Activated CD8-positive, alpha-beta T cell treated with anti-CD3 and anti-CD28 coated beads, Interleukin-2, amount 10 ng/mL, durations not matched to agents 7 days and 5 days (primary cell): Measurements from ENCODE around the gene GNB2. TPM values are rescaled to one million over a fixed set of nuclear protein-coding genes. Genes with fewer than 3 reads are reported as not detected.
"Not testable (repeated sequence)": the region's sequence is repeated elsewhere in the genome, so short reads cannot be mapped to it uniquely, and the experiment has no call there.

Experiments
- ATAC-seq: fragments of 150-1000 bp; cut with Tn5 transposase; one replicate; pipeline ENCODE4 v1.10.0; 2021; ENCODE audit warnings: moderate library complexity
- CTCF ChIA-PET: fragments of 350-600 bp; sonication (Branson Sonifier 250); formaldehyde crosslinking; loops from one replicate; lab custom pipeline; 2021; ENCODE audit warnings: antibody characterized with exemption; lab: Charles Lee
- POLR2A ChIA-PET: fragments of 350-600 bp; sonication (Branson Sonifier 250); formaldehyde crosslinking; loops from one replicate; lab custom pipeline; 2021; ENCODE audit warnings: antibody characterized with exemption; lab: Charles Lee
- DNase-seq: peaks from one replicate; pipeline ENCODE4 v3.0.0-alpha.2; 2020
- H3K27ac Mint-ChIP-seq: one replicate; pipeline ENCODE4 v1.8.0; 2021; ENCODE audit warnings: mild to moderate bottlenecking, mixed read lengths
- H3K27me3 Mint-ChIP-seq: one replicate; pipeline ENCODE4 v1.8.0; 2021; ENCODE audit warnings: low read depth, mixed read lengths
- H3K36me3 Mint-ChIP-seq: one replicate; pipeline ENCODE4 v1.8.0; 2021; ENCODE audit warnings: low read depth, mixed read lengths
- H3K4me1 Mint-ChIP-seq: one replicate; pipeline ENCODE4 v1.8.0; 2021; ENCODE audit warnings: low read depth, mixed read lengths
- H3K4me3 Mint-ChIP-seq: one replicate; pipeline ENCODE4 v1.8.0; 2021; ENCODE audit warnings: mild to moderate bottlenecking, mixed read lengths
- H3K9me3 Mint-ChIP-seq: one replicate; pipeline ENCODE4 v1.8.0; 2022; ENCODE audit warnings: mixed read lengths; ENCODE audit not compliant: insufficient read depth
- total RNA-seq, 2 experiments: library from RNA; stranded (reverse); gene quantifications; one replicate each; pipeline ENCODE4 v1.2.3, GENCODE V29; 2021

The GNB2 gene
- total RNA-seq, 2 experiments from 2014 or later, result 274 to 286 TPM

DNA sequence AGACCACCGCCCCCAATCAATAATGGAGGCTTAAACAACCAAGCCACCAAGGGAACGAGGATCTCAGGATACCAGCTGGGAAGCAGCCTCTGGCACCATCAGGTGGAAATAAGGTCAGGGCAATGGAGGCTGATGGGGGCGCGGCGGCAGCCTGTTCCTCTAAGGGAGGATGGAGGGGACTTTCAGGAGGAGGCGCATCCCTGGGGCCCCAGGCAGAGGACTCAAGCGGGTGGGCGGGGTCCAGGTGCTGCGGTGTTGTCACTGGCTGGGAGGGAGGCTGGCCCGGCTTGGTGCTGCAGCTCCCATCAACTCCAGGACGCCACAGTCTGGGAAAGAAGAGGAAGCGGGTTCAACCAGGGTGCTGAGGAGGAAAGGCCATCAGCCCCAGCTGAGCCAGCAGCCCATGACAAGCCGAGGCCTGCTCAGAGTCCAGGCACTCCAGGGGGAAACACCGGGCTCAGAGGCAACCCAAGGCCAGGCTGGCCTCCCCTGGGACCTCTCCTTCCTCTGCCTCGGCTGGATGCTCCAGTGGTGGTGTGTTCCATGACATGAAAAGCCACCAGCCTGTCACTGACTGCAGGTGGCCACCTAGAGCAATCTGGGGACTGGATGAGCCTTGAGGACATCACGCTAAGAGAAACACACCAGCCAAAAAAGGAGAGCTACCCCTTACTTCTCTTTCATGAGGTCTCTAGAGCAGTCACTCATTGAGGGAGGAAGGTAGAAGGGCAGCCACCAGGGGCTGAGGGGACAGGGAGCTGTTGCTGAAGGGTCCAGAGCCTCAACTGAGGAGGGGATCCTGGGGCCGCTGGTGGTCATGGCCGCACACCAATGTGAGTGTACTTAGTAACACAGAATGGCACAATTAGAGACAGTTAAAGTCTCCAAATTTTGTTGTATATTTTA lies 15.9 kb downstream of the GNB2 start:
- no peak for ATAC-seq
- H3K4me3 Mint-ChIP-seq, result no peak overlapping the region
- peak overlapping the region; percentile 39 for H3K27ac Mint-ChIP-seq
- H3K36me3 Mint-ChIP-seq, result peaks cover 21% of the 10 kb centered on the region
- no peaks in the 10 kb centered on the region for H3K27me3 Mint-ChIP-seq
- no peak for DNase-seq
- peaks cover 28% of the 10 kb centered on the region for H3K4me1 Mint-ChIP-seq
- POLR2A ChIA-PET, result interaction anchor here (2.4 kb wide), 1 partner anchor 9 kb away, joined by 9 read pairs; no protein-coding TSS in a partner anchor
- CTCF ChIA-PET, result interaction anchor here (0.7 to 9.0 kb wide), 6 partner anchors 15 to 162 kb away, joined by 3 to 128 read pairs (median 12); partner anchors contain the start of genes POP7 and SLC12A9
- no peaks in the 10 kb centered on the region for H3K9me3 Mint-ChIP-seq

- no peaks in the 10 kb centered on the region for H3K9me3 Mint-ChIP-seq
- peak; percentile 78 for ATAC-seq
- H3K27ac Mint-ChIP-seq, result peak overlapping the region; percentile 65
- peak; percentile 88 for DNase-seq
- peaks cover 9% of the 10 kb centered on the region for H3K36me3 Mint-ChIP-seq
- H3K4me3 Mint-ChIP-seq, result peak overlapping the region; percentile 94
- peaks cover 9% of the 10 kb centered on the region for H3K27me3 Mint-ChIP-seq
- ChIA-PET CTCF (interaction anchor here (0.8 to 9.0 kb wide), 36 partner anchors 9 to 223 kb away, joined by 3 to 128 read pairs (median 6); partner anchors contain the start of genes FBXO24, GNB2, LRCH4 and MOSPD3), POLR2A (interaction anchor here (0.8 to 4.6 kb wide), 5 partner anchors 9 to 79 kb away, joined by 3 to 17 read pairs (median 5); partner anchors contain the start of genes MOSPD3 and POP7)
- peaks cover 37% of the 10 kb centered on the region for H3K4me1 Mint-ChIP-seq
These were observed 18.4 kb downstream of the GNB2 start for GRCh38 chr7:100691676-100692577.

DNA sequence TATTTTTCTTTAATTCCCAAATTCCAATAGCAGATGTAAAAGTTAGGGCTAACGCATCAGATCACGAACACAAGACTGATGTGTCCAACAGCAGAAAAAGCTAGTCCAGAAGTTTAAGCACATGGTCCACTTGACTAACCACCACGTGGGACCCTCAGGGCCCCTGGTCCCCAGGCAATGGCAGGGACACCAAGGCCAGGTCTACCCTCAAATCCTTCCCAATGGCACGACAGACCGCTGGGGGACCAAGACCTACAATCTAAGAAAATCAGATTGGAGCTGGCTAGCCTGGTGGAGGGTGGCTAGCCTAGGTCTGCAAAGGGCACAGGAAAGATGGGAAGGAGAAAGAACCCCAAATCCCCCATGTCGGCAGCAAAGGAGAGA lies 19.0 kb downstream of the GNB2 start:
- Mint-ChIP-seq H3K4me3 (peak overlapping the region; percentile 94), H3K27me3 (peaks cover 9% of the 10 kb centered on the region), H3K27ac (peak overlapping the region; percentile 87), H3K4me1 (peaks cover 37% of the 10 kb centered on the region), H3K9me3 (no peaks in the 10 kb centered on the region), H3K36me3 (peaks cover 9% of the 10 kb centered on the region)
- POLR2A ChIA-PET, result interaction anchor here (0.8 to 4.6 kb wide), 4 partner anchors 10 to 80 kb away, joined by 3 to 17 read pairs (median 4); partner anchors contain the start of genes MOSPD3 and POP7
- DNase-seq (no peak), ATAC-seq (no peak)
- CTCF ChIA-PET, result interaction anchor here (0.8 to 9.0 kb wide), 29 partner anchors 8 to 223 kb away, joined by 3 to 128 read pairs (median 9); partner anchors contain the start of genes FBXO24, GNB2, LRCH4 and MOSPD3

GRCh38 chr7:100693312-100694097 lies 20.0 kb downstream of the GNB2 start:
- Mint-ChIP-seq H3K36me3 (peaks cover 9% of the 10 kb centered on the region), H3K4me3 (peak overlapping the region; percentile 94), H3K9me3 (no peaks in the 10 kb centered on the region), H3K4me1 (peaks cover 37% of the 10 kb centered on the region), H3K27ac (peak overlapping the region; percentile 87), H3K27me3 (peaks cover 9% of the 10 kb centered on the region)
- ChIA-PET CTCF (interaction anchor here (0.9 to 9.0 kb wide), 18 partner anchors 7 to 158 kb away, joined by 3 to 128 read pairs (median 12); partner anchors contain the start of genes FBXO24, GNB2, LRCH4 and MOSPD3), POLR2A (interaction anchor here (0.6 to 4.6 kb wide), 6 partner anchors 11 to 144 kb away, joined by 3 to 17 read pairs (median 4); partner anchors contain the start of genes MOSPD3 and POP7)
- no peak for DNase-seq
- peak; percentile 58 for ATAC-seq

DNA sequence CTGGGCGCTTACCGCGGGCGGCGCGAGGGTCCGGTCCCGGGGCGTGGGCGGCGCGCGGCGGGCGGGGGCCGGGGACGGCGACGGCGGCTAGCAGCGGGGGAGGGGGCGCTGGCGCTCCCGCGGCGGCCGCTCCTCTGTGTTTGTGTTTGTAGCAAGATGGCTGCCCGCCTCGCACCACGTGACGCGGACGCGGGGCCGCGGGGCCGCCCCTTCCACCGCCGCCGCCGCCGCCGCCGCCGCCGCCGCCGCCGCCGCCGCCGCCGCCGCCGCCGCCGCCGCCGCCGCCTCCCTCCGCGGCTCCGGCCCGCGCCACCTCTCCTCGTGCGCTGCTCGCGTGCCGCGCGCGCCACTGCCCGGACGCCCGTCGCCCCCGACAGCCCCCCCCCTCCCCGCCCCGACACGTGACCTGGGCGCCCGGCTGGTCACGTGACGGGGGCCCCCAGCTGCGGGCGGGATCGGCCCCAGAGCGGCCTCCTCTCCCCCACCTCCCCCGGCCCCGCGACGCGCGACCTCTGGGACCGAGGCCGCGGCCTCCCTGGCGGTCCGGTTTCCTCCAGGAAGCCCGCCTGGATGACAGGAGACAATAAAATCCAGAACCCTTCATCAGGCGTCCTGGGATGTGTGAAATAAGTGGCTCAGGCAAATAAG lies 20.7 kb downstream of the GNB2 start, which contains the start of gene GIGYF1:
Gene GIGYF1 (minus strand): TSS at position 153 of the 648 bp plus-strand sequence. CDS start 6,012 bp downstream, outside the sequence.
- peak; percentile 75 for DNase-seq
- no peaks in the 10 kb centered on the region for H3K9me3 Mint-ChIP-seq

DNA sequence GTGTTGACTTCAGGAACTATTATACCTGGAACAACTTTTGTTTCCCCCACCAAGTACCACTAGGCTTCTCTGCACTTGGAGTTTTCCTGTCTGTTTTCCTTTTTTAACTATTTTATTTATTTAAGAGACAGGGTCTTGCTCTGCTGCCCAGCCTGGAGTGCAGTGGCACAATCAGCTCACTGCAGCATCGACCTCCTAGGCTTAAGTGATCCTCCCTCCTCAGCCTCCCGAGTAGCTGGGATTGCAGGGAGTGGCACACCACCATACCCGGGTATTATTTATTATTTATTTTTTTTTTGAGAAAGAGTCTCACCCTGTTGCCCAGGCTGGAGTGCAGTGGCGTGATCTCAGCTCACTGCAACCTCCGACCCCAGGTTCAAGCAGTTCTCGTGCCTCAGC lies 22.6 kb downstream of the GNB2 start:
- no peaks in the 10 kb centered on the region for H3K9me3 Mint-ChIP-seq
- no peak for ATAC-seq
- H3K36me3 Mint-ChIP-seq, result peaks cover 2% of the 10 kb centered on the region
- no peak overlapping the region for H3K27ac Mint-ChIP-seq
- H3K4me1 Mint-ChIP-seq, result peaks cover 30% of the 10 kb centered on the region
- peaks cover 18% of the 10 kb centered on the region for H3K27me3 Mint-ChIP-seq
- ChIA-PET CTCF (interaction anchor here (2.6 to 9.0 kb wide), 2 partner anchors 8 to 91 kb away, joined by 6 to 128 read pairs; partner anchors contain the start of gene POP7), POLR2A (interaction anchor here (0.6 to 1.6 kb wide), 3 partner anchors 9 to 1730 kb away, joined by 3 to 11 read pairs (median 5); partner anchors contain the start of gene POP7)
- peak overlapping the region; percentile 10 for H3K4me3 Mint-ChIP-seq
- DNase-seq, result no peak

More for the DNA sequence above, 20.7 kb downstream of the GNB2 start, which contains the start of gene GIGYF1:
- Mint-ChIP-seq H3K36me3 (peaks cover 3% of the 10 kb centered on the region), H3K27me3 (peaks cover 10% of the 10 kb centered on the region), H3K4me1 (peaks cover 31% of the 10 kb centered on the region), H3K27ac (peak within 1 kb of the TSS; percentile 87), H3K4me3 (peak within 1 kb of the TSS; percentile 94)
- ChIA-PET CTCF (interaction anchor here (2.4 to 9.0 kb wide), 5 partner anchors 10 to 134 kb away, joined by 11 to 128 read pairs (median 24); partner anchors contain the start of gene POP7), POLR2A (interaction anchor here (0.6 to 4.6 kb wide), 4 partner anchors 12 to 145 kb away, joined by 3 to 17 read pairs (median 5); partner anchors contain the start of gene POP7)
- peak; percentile 69 for ATAC-seq

GRCh38 chr7:100699018-100699417 lies 25.5 kb downstream of the GNB2 start:
- H3K9me3 Mint-ChIP-seq, result no peaks in the 10 kb centered on the region
- peaks cover 22% of the 10 kb centered on the region for H3K27me3 Mint-ChIP-seq
- CTCF ChIA-PET, result interaction anchor here (0.6 to 1.0 kb wide), 4 partner anchors 13 to 154 kb away, joined by 3 to 4 read pairs (median 3); partner anchors contain the start of genes FBXO24, LRCH4 and SLC12A9
- H3K36me3 Mint-ChIP-seq, result no peaks in the 10 kb centered on the region
- ATAC-seq (no peak), DNase-seq (no peak)
- H3K27ac Mint-ChIP-seq, result no peak overlapping the region
- no peak overlapping the region for H3K4me3 Mint-ChIP-seq
- POLR2A ChIA-PET, result interaction anchor here (0.6 kb wide), 1 partner anchor 208 kb away, joined by 4 read pairs; no protein-coding TSS in a partner anchor
- peaks cover 9% of the 10 kb centered on the region for H3K4me1 Mint-ChIP-seq

DNA sequence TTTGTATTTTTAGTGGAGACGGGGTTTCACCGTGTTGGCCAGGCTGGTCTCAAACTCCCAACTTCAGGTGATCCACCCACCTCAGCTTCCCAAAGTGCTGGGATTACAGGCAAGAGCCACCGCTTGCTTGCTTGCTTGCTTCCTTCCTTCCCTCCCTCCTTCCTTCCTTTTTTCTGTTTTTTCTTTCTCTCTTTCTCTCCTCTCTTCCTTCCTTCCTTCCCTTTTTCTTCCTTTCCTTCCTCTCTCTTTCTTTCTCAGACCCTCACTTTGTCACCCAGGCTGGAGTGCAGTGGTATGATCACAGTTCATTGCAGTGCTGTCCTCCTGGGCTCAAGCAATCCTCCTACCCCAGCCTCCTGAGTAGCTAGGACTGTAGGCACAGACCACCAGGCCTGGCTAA lies 27.5 kb downstream of the GNB2 start:
- CTCF ChIA-PET, result interaction anchor here (1.2 to 2.1 kb wide), 3 partner anchors 9 to 142 kb away, joined by 3 to 13 read pairs (median 8); no protein-coding TSS in a partner anchor

GRCh38 chr7:100705320-100705752 lies 31.8 kb downstream of the GNB2 start:
- Mint-ChIP-seq H3K27ac (peak overlapping the region; percentile 98), H3K4me1 (peaks cover 19% of the 10 kb centered on the region), H3K9me3 (no peaks in the 10 kb centered on the region), H3K27me3 (peaks cover 7% of the 10 kb centered on the region), H3K36me3 (peaks cover 8% of the 10 kb centered on the region), H3K4me3 (peak overlapping the region; percentile 96)
- ChIA-PET POLR2A (interaction anchor here (0.5 to 2.3 kb wide), 23 partner anchors 9 to 792 kb away, joined by 3 to 17 read pairs (median 3); partner anchors contain the start of genes FBXO24, GIGYF1, LRCH4 and MEPCE), CTCF (interaction anchor here (0.6 to 4.7 kb wide), 67 partner anchors 9 to 556 kb away, joined by 3 to 128 read pairs (median 4); partner anchors contain the start of genes EPO, FBXO24, GIGYF1 and GNB2)
- DNase-seq, result peak; percentile 83
- peak; percentile 66 for ATAC-seq

More for the DNA sequence above, 27.5 kb downstream of the GNB2 start:
- H3K4me3 Mint-ChIP-seq, H3K9me3 Mint-ChIP-seq, ATAC-seq, H3K27ac Mint-ChIP-seq, H3K36me3 Mint-ChIP-seq, DNase-seq, H3K4me1 Mint-ChIP-seq, POLR2A ChIA-PET: not testable (repeated sequence)
- H3K27me3 Mint-ChIP-seq, result peaks cover 12% of the 10 kb centered on the region
